ENCODE data around the gene KCNC1. TPM values are rescaled to one million over a fixed set of nuclear protein-coding genes. Genes with fewer than 3 reads are reported as not detected.

The KCNC1 gene
- total RNA-seq, 2 donors from 2014 or later = not detected

GRCh38 chr11:17748044-17748443 is 13.5 kb downstream of the KCNC1 start:
- Histone ChIP-seq H3K36me3 (no peaks in the 10 kb centered on the region), H3K27me3 (replicated peaks; ENCODE audit: insufficient read depth) (no peaks in the 10 kb centered on the region), H3K4me1 (ENCODE audit: control insufficient read depth in 1 of 2, low read depth in 2 of 2) (no peaks in the 10 kb centered on the region), H3K27ac (no peak overlapping the region), H3K9me3 (no peaks in the 10 kb centered on the region), H3K4me3 (no peak overlapping the region)
- no peak for TF ChIP-seq CTCF (IDR thresholded peaks at IDR 0.05)
- ATAC-seq (ENCODE audit: insufficient number of reproducible peaks, low FRiP score, low read depth) (no peak), DNase-seq (ENCODE audit: low spot score) (no peak)

GRCh38 chr11:17748761-17749721 is 14.5 kb downstream of the KCNC1 start:
- no peak for ATAC-seq (ENCODE audit: insufficient number of reproducible peaks, low FRiP score, low read depth)
- H3K9me3 ChIP-seq = no peaks in the 10 kb centered on the region
- H3K27ac ChIP-seq = no peak overlapping the region
- no peak for DNase-seq (ENCODE audit: low spot score)
- TF ChIP-seq CTCF (IDR thresholded peaks at IDR 0.05) = no peak
- no peaks in the 10 kb centered on the region for H3K4me1 ChIP-seq (ENCODE audit: control insufficient read depth in 1 of 2, low read depth in 2 of 2)
- H3K4me3 ChIP-seq = no peak overlapping the region
- H3K36me3 ChIP-seq = no peaks in the 10 kb centered on the region
- H3K27me3 ChIP-seq (replicated peaks; ENCODE audit: insufficient read depth) = no peaks in the 10 kb centered on the region

- no peak for TF ChIP-seq CTCF (IDR thresholded peaks at IDR 0.05)
- Histone ChIP-seq H3K27me3 (replicated peaks; ENCODE audit: insufficient read depth) (no peaks in the 10 kb centered on the region), H3K9me3 (no peaks in the 10 kb centered on the region), H3K27ac (no peak overlapping the region), H3K4me1 (ENCODE audit: control insufficient read depth in 1 of 2, low read depth in 2 of 2) (no peaks in the 10 kb centered on the region), H3K4me3 (no peak overlapping the region), H3K36me3 (no peaks in the 10 kb centered on the region)
- no peak for ATAC-seq (ENCODE audit: insufficient number of reproducible peaks, low FRiP score, low read depth)
- no peak for DNase-seq (ENCODE audit: low spot score)
Observed at GRCh38 chr11:17750013-17750800, 15.6 kb downstream of the KCNC1 start.

- no peaks in the 10 kb centered on the region for H3K36me3 ChIP-seq
- no peak overlapping the region for H3K27ac ChIP-seq
- no peak for TF ChIP-seq CTCF (IDR thresholded peaks at IDR 0.05)
- DNase-seq (ENCODE audit: low spot score) (no peak), ATAC-seq (ENCODE audit: insufficient number of reproducible peaks, low FRiP score, low read depth) (no peak)
- no peaks in the 10 kb centered on the region for H3K4me1 ChIP-seq (ENCODE audit: control insufficient read depth in 1 of 2, low read depth in 2 of 2)
- H3K9me3 ChIP-seq = no peaks in the 10 kb centered on the region
- no peak overlapping the region for H3K4me3 ChIP-seq
- H3K27me3 ChIP-seq (replicated peaks; ENCODE audit: insufficient read depth) = no peaks in the 10 kb centered on the region
Observed at GRCh38 chr11:17750801-17751165, 16.2 kb downstream of the KCNC1 start.

- ATAC-seq (ENCODE audit: insufficient number of reproducible peaks, low FRiP score, low read depth) (no peak), DNase-seq (ENCODE audit: low spot score) (no peak)
- Histone ChIP-seq H3K4me1 (ENCODE audit: control insufficient read depth in 1 of 2, low read depth in 2 of 2) (no peaks in the 10 kb centered on the region), H3K27me3 (replicated peaks; ENCODE audit: insufficient read depth) (no peaks in the 10 kb centered on the region), H3K27ac (no peak overlapping the region), H3K36me3 (no peaks in the 10 kb centered on the region), H3K4me3 (no peak overlapping the region), H3K9me3 (no peaks in the 10 kb centered on the region)
- no peak for TF ChIP-seq CTCF (IDR thresholded peaks at IDR 0.05)
Observed at GRCh38 chr11:17751558-17751957, 17.0 kb downstream of the KCNC1 start.

Measured in thoracic aorta (tissue), 2 donors.